Endothelial cell (in vitro differentiated cells): ENCODE data around the gene FBXL13. TPM values are rescaled to one million over a fixed set of nuclear protein-coding genes. Genes with fewer than 3 reads are reported as not detected.
A peak's percentile ranks its signal among the peaks of the same experiment; 100 is the strongest.

ENCODE experiments used
- DNase-seq: peaks from one replicate; pipeline ENCODE4 v3.0.0; 2021; ENCODE audit warnings: low spot score
- H3K27ac Mint-ChIP-seq: one replicate; pipeline ENCODE4 v1.8.0; 2021; ENCODE audit warnings: mixed read lengths, inconsistent platforms; ENCODE audit not compliant: unreplicated experiment
- H3K27me3 Mint-ChIP-seq: one replicate; pipeline ENCODE4 v1.8.0; 2021; ENCODE audit warnings: mild to moderate bottlenecking, moderate library complexity, mixed read lengths, inconsistent platforms; ENCODE audit not compliant: unreplicated experiment
- H3K36me3 Mint-ChIP-seq: one replicate; pipeline ENCODE4 v1.8.0; 2021; ENCODE audit warnings: mild to moderate bottlenecking, low read depth, mixed read lengths, inconsistent platforms; ENCODE audit not compliant: unreplicated experiment
- H3K4me1 Mint-ChIP-seq: one replicate; pipeline ENCODE4 v1.8.0; 2021; ENCODE audit warnings: mild to moderate bottlenecking, mixed read lengths, inconsistent platforms; ENCODE audit not compliant: unreplicated experiment
- H3K4me3 Mint-ChIP-seq: one replicate; pipeline ENCODE4 v1.8.0; 2021; ENCODE audit warnings: mild to moderate bottlenecking, mixed read lengths, inconsistent platforms; ENCODE audit not compliant: unreplicated experiment
- H3K9me3 Mint-ChIP-seq: one replicate; pipeline ENCODE4 v1.8.0; 2021; ENCODE audit warnings: mixed read lengths, inconsistent platforms; ENCODE audit not compliant: unreplicated experiment
- CTCF ChIP-seq: fragments of 200-600 bp; sonication (generic); IDR thresholded peaks from one replicate; pipeline ENCODE4 v1.5.0; 2021; ENCODE audit warnings: antibody characterized with exemption; ENCODE audit not compliant: unreplicated experiment
- total RNA-seq: library from RNA; stranded (reverse); fragmentation: NEBNext Ultra II Directional; extraction: Animal tissue kit (Norgen Biotek cat#: 25700); gene quantifications from one replicate; pipeline ENCODE4 v1.2.1, GENCODE V29; 2021; ENCODE audit not compliant: unreplicated experiment

The FBXL13 gene
- total RNA-seq, 1 donor from 2014 or later = 3.4 TPM

GRCh38 chr7:103076764-103077163, 2.2 kb upstream of the FBXL13 start:
- Mint-ChIP-seq H3K4me1 (peaks cover 26% of the 10 kb centered on the region), H3K9me3 (no peaks in the 10 kb centered on the region), H3K4me3 (no peak overlapping the region), H3K27me3 (peaks cover 13% of the 10 kb centered on the region), H3K36me3 (peaks cover 12% of the 10 kb centered on the region), H3K27ac (no peak overlapping the region)
- no peak for TF ChIP-seq CTCF
- DNase-seq = no peak

GRCh38 chr7:103075337-103075918, 832 bp upstream of the FBXL13 start:
- Mint-ChIP-seq H3K36me3 (peaks cover 12% of the 10 kb centered on the region), H3K27ac (peak overlapping the region; percentile 91), H3K4me3 (peak overlapping the region; percentile 96), H3K27me3 (peaks cover 13% of the 10 kb centered on the region), H3K4me1 (peaks cover 26% of the 10 kb centered on the region), H3K9me3 (no peaks in the 10 kb centered on the region)
- TF ChIP-seq CTCF = no peak
- DNase-seq = peak; percentile 56

- H3K27ac Mint-ChIP-seq = peak overlapping the region; percentile 85
These were observed 542 bp downstream of the FBXL13 start for GRCh38 chr7:103073989-103074518.

GRCh38 chr7:103071000-103071399, 3.6 kb downstream of the FBXL13 start:
- Mint-ChIP-seq H3K36me3 (peaks cover 14% of the 10 kb centered on the region), H3K9me3 (no peaks in the 10 kb centered on the region), H3K4me1 (peaks cover 14% of the 10 kb centered on the region), H3K27ac (no peak overlapping the region), H3K27me3 (peaks cover 13% of the 10 kb centered on the region), H3K4me3 (peak overlapping the region; percentile 5)
- no peak for TF ChIP-seq CTCF
- DNase-seq = no peak

More at GRCh38 chr7:103073989-103074518, 542 bp downstream of the FBXL13 start:
- no peak for TF ChIP-seq CTCF
- H3K4me3 Mint-ChIP-seq = peak overlapping the region; percentile 96
- H3K36me3 Mint-ChIP-seq = peaks cover 12% of the 10 kb centered on the region
- peaks cover 13% of the 10 kb centered on the region for H3K27me3 Mint-ChIP-seq
- H3K9me3 Mint-ChIP-seq = no peaks in the 10 kb centered on the region
- H3K4me1 Mint-ChIP-seq = peaks cover 26% of the 10 kb centered on the region
- peak; percentile 12 for DNase-seq
